ENCODE results near the gene UBR4. TPM values are rescaled to one million over a fixed set of nuclear protein-coding genes. Genes with fewer than 3 reads are reported as not detected.

Gene UBR4
- total and polyA plus RNA-seq, 10 of the 15 experiments (the other 5 are each of a cell fraction or from before 2014, with no cell fraction given) = 34.2 to 124 (median 56.2) TPM

GRCh38 chr1:19046972-19047731 lies 162.9 kb downstream of the UBR4 start (continued):
- TF ChIP-seq E2F8 (IDR thresholded peaks at IDR 0.05; ENCODE audit: low read depth, partially characterized antibody) (no peak), SKIL (IDR thresholded peaks at IDR 0.05; ENCODE audit: low read depth, poor library complexity, severe bottlenecking) (no peak), ZBED1 (IDR thresholded peaks at IDR 0.05; ENCODE audit: borderline replicate concordance) (no peak), ZSCAN29 (IDR thresholded peaks at IDR 0.05) (no peak), HDGF (IDR thresholded peaks at IDR 0.05) (no peak)

Data from GM12878 (cell line).